COLO668 (cell line): ENCODE data around the gene TBC1D2B.
"Not testable (repeated sequence)": the region's sequence is repeated elsewhere in the genome, so short reads cannot be mapped to it uniquely, and the experiment has no call there.

Experiments used
- DNase-seq: peaks from one replicate; lab custom pipeline; 2025; ENCODE audit not compliant: unreplicated experiment; lab: John Stamatoyannopoulos, UW

Gene TBC1D2B

GRCh38 chr15:77976760-77977525 is 100.6 kb downstream of the TBC1D2B start:
- DNase-seq = not testable (repeated sequence)

DNA sequence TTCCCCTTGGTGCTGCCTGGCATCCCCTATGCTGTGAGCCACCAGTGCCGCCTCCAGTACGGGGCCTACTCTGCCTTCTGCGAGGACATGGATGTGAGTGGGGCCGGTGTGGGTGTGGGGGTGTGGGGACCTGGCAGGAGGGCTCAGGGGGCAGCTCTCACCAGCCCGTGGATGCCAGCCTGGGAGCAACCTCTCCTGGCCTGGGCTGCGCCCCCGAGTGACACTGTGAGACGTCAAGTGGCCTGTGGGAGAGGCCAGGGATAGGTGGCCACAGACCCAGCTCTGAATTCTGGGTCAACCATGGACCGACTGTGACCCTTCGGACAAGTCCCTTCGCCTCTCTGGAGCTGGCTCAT is 101.4 kb downstream of the TBC1D2B start:
- DNase-seq = not testable (repeated sequence)

DNA sequence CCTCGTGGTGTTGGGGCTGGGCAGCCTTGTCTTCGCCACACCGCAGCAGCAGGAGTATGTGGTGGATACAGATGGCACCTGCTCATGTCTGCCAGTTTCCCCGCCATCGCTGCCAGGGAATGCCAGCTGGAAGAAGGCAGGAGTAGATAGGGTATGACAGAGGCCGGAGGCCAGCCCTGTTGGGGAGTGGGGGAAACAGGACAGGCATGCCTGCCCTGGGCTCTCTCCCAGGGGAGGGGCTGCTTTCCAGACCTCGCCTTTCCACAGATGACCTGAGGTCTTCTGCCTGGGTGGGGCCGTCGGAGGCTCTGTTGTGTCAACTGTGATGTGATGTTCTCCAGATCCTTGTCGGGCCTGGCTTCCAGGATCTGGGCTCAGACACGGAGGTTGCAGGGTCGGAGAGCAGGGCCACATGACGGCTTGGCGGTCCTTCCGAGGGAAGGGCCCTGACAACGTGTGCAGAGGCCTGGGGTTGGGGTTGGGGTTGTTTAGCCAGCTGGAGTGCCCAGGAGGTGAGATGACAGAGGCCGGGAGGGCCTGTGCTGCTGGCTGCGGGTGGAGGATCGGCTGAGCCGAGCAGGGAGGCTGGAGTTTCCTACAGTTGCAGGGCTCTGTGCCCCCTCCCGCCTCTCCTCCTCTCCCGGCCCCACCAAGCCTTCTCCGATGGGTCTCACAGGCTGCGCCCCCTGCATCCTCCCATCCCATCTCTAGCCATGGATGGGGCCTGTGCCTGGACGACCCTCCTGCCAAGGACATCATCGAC is 102.0 kb downstream of the TBC1D2B start:
- no peak for DNase-seq

- no peak for DNase-seq
Measured at GRCh38 chr15:77974416-77975331, 102.8 kb downstream of the TBC1D2B start.

DNA sequence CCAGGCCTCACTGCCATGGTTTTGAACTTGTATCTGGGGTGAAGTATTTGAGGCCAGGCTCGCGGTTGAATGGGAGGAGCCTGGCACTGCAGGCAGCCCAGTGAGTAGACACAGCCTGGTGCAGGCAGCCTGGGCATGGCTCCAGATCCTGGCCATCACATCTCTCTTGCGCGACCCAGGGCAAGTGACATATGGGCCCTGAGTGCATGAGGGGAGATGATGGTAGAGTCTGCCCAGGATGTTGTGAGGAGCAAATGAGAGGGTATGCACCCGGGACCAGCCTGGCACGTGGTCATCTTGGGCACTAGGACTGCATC is 103.5 kb downstream of the TBC1D2B start:
- DNase-seq = no peak

GRCh38 chr15:77973273-77974097 is 104.0 kb downstream of the TBC1D2B start:
- DNase-seq = not testable (repeated sequence)

- DNase-seq = not testable (repeated sequence)
Measured at GRCh38 chr15:77972706-77973105, 104.8 kb downstream of the TBC1D2B start.

DNA sequence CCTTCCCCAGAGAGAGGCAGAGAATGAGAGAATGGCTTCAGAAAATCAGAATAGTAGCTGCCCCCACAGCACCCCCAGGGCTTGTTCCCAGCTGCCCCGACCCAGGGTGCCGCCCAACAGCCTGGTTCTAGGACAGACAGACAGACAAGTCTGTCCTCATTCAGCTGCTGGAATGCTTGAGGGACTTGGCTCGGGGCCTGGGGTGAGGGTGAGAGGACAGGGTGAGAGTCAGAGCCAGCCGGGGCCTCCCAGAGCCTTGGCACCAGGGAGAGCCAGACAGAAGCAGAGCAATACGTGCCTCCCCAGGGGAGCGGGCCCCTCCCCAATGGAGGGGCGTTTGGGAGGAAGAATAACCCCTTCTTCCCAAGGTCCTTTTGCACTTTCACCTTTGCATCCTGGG is 105.6 kb downstream of the TBC1D2B start:
- not testable (repeated sequence) for DNase-seq

GRCh38 chr15:77970813-77971360 is 106.6 kb downstream of the TBC1D2B start:
- not testable (repeated sequence) for DNase-seq

DNA sequence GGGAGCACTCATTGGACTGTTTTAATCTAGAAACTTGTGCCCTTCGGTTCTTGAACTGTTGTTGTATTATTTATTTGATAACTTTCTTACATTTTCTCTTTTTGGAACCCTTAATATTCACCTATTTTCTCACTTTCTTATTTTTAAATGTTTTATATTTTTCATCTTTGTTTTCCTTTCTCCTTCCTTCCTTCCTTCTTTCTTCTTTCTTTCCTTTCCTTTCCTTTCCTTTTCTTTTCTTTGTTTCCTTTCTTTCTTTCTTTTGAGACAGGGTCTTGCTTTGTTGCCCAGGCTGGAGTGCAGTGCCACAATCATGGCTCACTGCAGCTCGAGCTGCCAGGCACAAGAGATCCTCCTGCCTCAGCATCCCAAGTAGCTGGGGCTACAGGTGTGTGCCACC is 108.5 kb downstream of the TBC1D2B start:
- DNase-seq = no peak

DNA sequence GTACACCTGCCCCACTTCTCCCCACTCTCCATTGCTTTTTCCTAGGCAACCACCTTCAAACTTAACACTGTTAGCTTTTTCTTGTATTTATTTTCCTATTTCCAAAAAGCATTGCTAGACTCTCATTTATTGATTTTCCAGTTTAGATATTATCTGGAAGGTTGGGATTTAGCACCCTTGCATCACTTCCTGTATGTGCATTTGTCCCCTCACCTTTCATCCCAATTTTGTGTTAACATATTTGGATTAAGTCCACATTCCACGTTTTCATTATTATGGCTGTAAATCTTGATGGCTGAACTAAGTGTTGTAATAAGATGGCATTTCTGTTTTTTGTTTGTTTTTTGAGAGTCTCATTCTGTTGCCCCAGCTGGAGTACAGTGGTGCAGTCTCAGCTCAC is 109.7 kb downstream of the TBC1D2B start:
- DNase-seq = no peak

DNA sequence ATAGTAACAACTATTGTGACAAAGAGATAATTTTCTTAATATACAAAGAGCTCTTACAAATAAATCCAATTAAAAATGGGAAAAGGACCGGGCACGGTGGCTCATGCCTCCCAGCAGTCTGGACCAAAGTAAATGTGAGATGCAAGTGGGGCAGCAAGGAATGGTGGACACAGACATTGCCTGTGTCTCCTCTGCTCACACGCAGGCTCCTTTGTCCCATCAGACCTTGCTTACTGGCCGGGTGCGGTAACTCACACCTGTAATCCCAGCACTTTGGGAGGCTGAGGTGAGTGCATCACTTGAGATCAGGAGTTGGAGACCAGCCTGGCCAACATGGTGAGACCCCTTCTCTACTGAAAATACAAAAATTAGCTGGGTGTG is 110.3 kb downstream of the TBC1D2B start:
- not testable (repeated sequence) for DNase-seq

DNA sequence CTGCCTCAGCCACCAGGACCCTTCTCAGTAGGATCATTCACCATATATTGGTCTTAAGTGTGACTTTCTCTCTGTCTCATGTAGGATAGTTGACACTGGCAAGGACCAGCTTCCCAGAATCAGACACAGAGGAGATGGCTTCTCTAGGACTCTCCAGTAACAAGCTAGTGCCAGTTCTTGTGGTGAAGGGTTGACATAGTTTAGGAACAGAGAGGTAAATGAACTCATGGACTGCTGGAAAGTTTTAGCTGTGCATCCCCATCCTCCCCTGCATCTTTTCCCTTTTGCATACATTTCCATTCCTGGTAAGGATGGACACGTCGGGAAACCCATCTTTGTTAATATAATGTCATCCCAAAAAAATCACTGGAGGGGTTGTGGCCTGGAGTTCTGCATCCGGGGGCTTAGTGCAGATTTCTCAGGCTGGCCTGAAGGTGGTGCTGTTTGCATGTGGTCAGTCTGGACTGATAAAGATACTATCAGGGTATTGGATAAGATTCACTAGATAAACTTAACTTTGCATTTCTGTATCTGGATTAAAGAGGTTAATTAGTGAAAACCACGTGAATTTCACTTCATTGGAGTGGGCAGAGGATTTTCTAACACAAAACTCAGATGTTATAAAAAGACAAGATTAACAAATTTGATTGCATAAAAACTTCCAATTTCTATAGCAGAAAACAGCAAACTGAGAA is 110.8 kb downstream of the TBC1D2B start:
- peak; percentile 41 for DNase-seq

DNA sequence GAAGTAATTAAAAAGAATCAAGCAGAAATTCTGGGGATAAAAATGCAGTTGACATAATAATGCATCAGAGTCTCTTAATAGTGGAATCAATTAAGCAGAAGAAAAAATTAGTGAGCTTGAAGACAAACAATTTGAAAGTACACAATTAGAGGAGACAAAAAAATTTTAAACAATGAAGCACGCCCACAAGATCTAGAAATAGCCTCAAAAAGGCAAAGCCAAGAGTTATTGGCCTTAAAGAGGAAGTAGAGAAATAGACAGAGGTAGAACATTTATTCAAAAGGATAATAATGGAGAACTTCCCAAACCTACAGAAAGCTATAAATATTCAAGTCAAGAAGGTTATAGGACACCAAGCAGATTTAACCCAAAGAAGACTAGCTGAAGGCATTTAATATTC is 113.3 kb downstream of the TBC1D2B start:
- no peak for DNase-seq

GRCh38 chr15:77959432-77959879 is 118.1 kb downstream of the TBC1D2B start:
- DNase-seq = peak; percentile 66

- not testable (repeated sequence) for DNase-seq
Measured at GRCh38 chr15:77958716-77959431, 118.6 kb downstream of the TBC1D2B start.

DNA sequence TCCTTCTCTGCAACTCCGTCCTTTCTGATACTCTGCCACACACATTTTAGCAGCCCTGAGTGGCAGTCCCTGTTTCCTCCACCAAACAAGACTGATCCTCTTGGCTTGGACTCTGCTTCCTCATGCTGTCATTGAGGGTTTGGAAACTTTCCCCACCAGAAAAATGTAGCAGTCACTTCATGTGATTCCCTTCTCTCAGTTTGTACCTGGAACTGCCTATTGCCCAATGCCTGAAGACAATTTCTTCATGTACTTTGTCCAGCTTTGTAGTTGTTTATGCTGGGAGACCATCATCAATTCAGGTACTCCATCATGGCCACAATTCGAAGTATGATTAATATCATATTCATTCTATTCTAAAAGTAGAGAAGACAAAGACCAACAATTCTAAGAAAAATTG is 119.5 kb downstream of the TBC1D2B start:
- not testable (repeated sequence) for DNase-seq

GRCh38 chr15:77953926-77954325 is 123.6 kb downstream of the TBC1D2B start:
- DNase-seq = not testable (repeated sequence)

DNA sequence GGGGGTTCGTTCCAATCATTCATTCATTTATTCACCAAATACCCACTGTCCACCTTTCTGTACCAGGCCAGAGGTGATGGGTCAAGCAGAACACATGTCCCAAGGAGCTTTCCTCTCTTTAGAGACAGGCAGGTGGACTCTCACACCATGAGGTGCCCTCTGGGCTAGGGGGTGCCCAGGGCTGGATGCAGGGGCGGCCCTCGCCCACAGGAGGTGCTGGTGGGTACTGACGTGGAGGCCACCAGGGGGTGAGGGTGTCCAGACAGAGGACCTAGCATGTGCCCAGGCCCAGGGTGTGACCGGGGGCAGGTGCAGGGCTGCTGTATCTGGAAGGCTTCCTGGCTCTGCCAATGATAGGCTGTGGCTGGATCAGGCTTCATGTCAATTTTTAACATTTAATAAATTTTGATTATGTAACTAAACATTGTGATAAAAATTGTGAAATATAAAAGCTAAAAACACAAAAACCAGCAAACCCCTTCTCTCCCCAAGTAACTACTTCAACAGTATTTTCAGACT is 124.5 kb downstream of the TBC1D2B start:
- DNase-seq = not testable (repeated sequence)
